ENCODE data around the gene INSYN2B.
"Not testable (repeated sequence)": the region's sequence is repeated elsewhere in the genome, so short reads cannot be mapped to it uniquely, and the experiment has no call there.

The INSYN2B gene

DNA sequence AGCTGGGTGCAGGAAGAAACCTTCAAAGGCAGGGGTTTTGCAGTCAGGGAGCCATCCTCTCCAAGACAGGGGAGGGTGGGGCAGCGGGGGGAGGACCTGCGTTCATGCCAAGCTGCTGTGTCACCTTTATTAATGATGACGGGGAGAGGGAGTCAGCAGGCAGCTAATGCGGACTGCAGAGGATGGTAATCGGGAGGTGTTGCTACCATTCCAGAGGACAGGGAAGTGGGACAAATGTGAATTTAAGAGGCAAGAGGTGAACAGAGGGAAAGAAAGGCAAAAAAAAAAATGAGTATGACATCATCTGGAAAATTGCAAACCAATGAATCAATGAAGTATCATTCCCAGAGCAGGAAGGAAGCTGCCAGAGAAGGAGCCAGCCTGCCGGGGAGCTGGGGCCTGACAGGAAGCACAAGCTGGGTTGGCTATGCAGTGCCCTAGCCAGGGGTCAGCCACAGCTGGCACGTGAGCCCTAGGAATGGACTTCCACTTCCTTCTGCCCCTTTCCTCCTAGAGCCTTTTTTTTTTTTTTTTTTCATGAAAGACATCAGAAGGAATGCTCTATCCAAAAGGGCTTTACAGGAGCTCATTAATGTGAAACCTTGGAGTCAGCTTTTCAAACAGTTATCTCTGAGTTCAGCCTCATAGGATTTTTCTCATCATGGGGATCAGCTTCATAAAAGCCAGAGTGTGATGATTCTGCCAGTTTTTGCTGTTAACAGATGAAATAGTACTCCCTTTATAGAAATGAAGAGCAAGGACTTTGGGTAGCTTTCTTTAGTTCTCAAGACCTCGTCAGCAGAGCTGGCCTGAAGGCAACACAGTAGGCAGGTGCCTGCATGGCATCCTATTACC is 9.2 kb downstream of the INSYN2B start:
- FAIRE-seq, result no peak

DNA sequence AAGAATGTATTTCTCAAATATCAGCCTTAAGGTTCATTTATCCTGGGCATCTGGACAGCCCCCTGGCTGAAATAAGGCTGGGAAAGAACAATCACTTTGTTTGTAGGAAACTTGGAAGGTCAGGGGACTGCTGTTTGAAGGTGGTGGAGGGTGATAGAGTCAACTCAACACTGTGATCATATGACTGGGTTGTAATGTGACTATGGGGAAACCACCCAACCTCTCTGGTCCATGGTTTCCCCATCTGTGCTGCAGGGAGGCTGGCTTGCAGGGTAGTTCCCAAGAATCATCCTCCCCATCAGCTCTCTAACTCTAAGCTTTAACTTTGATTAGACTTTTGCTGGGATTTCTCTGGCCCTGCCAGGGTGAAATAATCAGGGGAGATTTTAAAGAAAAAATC is 10.0 kb downstream of the INSYN2B start:
- FAIRE-seq, result no peak

DNA sequence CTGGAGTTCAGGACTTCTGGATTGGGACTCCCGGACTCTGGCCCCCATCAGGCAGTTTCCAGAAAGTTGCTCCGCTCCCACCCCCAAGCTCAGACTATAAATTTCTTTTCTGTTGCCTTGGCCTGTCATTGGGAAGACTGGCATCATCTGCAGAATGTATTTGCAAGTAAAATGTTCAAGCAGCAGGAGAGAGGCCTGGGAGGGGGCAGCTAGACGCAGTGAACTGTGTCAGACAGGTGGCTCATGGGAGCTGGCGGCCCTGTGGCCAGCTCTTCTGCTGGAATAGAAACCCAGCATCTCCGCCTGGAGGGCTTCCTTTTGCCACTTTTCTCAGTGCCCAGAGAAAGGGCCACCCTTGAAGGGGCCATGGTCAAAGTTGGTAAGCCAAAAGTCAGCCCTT is 16.0 kb downstream of the INSYN2B start:
- FAIRE-seq, result no peak

DNA sequence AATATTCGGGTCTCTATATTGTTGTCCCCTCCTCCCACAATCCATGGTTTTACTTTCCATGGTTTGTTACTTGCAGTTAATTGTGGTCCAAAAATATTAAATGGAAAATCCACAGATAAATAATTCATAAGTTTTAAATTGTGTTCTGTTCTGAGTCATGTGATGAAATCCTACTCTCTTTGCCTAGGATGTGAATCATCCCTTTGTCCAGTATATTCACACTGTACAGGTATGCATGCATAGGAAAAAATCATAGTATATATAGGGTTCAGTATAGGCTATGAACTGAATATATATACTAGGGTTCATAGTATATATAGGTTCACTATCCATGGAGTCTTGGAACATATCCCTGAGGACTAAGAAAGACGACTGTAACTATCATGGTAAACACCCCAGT is 19.6 kb downstream of the INSYN2B start:
- FAIRE-seq, result no peak

DNA sequence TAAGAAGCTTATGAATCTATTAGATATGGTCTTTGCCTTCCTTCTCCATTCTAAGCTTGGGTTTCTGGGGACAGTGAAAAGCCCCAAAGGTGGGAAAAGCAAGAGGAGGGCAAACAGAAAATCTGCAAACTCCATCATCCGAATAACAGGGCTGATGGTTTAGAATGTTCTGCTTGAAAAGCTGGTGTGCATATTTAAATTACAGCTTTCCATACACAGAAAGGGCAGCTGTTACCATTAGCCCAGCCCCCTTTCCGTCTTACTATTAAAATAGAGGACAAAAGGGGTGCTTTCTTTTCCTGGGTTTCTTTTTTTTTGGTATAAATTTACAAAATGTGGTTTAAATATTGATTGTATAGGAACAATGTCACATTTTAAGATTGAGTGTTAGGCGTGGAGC is 22.0 kb downstream of the INSYN2B start:
- FAIRE-seq, result no peak

DNA sequence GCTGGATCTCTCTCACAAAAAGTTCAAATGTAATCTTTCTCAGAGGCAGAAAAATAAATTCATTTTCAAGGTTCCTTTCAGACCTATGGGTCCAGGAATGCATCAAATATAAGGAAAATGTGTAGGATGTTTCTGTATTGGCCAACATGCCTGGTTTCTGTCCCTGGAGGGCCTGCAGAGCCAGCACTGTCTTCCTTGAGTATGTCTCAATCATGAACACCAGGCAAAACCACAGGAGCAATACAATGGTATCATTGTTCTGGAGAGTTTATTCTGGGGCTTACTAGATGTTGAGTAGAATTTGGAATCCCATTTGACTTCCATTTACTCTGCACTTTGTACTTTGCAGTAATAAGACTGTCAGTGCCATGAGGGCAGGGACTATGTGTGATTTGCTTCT is 23.5 kb downstream of the INSYN2B start:
- FAIRE-seq, result no peak

DNA sequence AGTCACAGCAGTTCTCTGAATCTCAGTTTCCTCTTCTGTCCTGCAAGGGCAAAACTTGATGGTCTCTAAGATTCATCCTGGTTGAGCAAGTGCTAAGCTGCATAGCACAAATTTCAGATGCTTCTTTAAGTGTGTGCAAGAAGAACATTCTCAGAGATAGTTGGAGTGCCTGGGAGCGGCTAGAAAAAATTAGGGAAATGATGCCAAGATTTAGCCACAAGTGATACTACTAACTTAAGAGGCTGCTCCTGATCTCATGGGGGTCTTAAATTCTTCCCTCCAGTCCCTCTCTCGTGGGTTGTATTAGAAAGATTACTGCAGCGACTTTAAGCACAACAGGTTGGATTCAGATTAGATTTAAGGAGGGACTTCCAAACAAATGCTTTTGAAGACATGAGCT is 24.2 kb downstream of the INSYN2B start:
- FAIRE-seq, result no peak

DNA sequence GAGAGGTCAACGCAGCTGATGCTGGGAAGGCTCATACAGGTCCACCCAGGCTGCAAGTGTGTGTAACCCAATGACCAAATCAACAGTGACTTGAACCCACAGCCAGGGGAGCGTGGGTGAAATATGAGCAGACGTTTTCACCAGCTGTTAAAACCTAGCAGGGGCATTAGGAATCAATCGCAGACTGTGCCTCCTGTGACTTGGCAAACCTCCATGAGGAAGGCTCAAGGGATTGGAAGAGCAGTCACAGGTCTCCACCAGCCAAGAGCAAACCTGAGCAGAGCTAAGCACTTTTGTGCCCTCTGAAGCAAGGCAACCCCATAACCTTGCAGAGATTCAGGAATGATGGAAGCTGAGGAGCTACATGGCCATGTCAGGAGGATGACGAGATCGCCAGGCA is 25.5 kb downstream of the INSYN2B start:
- FAIRE-seq, result no peak

DNA sequence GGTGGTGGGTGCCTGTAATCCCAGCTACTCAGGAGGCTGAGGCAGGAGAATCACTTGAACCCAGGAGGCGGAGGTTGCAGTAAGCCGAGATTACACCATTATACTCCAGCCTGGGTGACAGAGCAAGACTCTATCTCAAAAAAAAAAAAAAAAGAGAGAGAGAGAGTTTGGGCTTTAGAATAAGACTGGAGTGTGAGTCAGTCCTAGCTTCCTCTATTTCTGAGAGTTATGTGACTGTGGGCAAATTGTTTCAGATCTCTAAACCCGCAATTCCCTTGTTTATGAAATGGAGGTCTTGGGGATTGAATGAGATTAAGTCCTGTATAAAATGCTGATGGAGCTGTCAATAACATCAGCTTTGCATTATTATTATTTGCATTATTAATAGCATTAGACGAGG is 27.1 kb downstream of the INSYN2B start:
- FAIRE-seq, result not testable (repeated sequence)

DNA sequence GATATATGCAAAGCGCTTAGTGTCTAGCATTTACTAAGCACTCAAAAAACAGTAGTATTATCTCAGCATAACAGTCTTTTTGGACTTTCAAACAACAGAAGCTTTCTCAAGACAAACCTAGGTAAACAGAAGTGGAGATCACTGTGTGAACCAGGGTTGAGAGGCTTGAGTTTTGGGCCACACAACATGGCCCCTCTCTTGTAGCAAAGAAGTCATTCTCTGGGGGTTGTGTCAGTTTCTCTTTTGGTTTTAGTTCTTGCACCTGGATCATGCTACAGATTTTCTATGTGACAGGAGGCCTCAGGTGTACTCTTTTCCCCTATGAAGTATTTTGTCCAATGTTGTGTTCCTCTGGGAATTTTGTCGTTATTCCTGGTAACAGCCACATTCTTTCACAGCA is 30.0 kb downstream of the INSYN2B start:
- FAIRE-seq, result no peak

DNA sequence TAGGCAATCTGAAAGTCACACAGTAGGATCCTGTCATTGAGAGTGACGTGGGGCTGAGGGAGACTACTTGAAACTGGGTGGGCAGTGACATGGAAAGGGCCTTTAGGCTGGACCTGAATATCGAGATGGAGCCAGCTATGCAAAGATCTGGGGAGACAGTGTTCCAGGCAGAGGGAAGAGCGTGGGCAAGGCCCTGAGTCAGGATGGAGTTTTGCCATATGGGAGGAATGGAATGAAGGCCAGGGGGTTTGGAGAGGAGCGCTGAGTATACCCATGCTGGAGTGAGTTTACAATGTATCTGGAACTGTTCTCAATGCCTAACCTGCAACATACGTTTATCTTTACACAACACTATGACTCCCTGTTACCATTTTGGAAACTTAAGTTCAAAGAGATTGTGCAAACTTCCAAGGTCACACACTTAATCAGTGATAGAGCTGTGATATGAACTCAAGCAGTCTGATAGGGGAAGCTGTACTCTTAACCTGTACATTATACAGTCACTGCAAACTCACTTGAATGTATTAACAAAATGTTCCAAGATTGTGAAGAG is 33.5 kb downstream of the INSYN2B start:
- no peak for FAIRE-seq

DNA sequence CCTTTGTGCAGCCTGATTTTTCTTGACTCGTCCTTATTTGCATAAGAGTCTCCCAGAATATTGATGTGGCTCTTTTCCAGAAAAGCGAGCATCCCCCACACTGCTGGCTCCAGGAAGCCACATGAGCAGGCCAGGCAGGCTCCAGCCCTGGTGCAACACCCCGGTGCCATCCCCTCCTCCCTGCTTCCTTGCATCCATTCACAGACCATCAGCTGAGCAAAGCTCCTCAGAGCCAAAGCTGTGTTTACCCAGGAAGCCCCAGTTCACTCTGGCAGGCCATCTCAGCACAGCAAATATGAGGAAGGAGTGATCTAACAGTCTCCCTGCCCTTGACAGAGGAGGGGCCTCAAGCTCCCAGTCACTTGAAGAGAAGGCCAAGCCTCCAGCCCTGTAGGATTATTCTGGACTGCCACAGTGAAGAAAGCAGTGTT is 34.4 kb downstream of the INSYN2B start:
- no peak for FAIRE-seq

DNA sequence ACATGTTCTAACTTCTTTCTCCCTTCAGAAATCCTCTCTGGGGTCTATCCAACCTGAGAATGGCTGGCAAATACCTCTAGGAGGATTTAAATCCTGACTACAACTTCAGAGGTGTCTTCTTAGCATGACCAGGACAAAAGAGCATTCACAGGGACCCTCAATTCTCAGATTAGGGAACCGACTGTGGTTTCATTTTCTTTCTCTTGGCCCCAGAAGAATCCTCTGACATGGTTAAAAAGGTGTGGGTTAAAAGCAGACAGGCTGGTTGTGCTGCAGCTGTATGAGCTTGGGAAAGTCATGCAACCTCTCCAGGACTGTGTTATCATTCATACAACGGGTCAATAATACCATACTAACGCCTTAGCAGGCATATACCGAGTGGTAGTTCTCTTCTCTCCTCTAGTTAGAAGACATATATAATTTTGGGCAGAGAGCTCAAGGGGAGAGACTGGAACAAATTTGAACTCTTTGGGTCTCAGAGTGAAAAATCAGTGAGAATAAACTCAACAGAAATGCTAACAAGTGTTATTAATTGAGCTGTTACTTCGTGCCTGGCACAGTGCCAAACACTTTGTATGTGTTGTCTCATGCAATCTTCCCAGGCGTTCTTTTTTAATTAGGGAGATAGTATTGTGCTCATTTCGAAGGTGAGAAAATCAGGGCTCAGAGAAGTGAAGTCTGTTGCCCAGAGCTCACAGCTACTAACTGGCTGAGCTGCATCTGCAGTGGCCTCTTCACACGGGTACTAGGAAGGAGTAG is 35.2 kb downstream of the INSYN2B start:
- no peak for FAIRE-seq

DNA sequence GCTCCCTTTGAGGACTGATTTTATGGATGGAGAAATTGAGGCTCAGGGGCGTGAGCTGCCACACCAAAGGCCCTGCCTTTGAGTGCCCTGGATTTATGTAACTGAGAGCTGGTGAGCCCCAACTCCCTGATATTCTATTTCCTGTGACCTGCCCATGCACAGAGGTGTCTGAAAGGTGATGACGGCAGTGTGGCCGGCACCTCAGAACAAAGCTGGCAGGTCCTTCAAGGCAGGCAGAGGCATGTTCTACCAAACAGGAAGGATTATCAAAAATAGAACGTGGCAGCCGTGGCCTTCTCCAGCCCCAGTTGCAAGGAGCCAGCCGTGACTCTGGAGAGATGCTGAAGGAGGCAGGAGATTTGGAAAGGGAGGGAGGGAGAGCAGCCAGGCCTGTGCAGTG is 36.2 kb downstream of the INSYN2B start:
- FAIRE-seq, result no peak

DNA sequence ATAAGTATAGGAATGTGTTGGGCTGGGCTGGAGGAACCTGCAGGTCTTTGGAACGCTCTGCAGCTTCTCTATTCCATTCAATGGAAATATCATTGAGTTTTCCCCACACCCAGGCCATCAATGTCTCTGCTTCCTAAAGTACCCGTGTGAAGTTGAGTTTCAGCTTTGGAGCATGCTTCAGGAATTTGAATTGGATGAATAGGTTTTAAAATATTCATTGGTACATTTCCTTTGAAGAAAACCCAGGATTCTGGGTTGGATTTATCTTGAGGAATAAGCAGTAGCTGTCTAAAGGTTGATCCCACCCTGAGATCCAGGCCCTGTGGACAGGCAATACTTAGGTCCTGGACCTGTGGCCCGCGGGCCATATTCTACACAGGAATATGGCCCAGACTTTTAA is 37.3 kb downstream of the INSYN2B start:
- FAIRE-seq, result no peak

DNA sequence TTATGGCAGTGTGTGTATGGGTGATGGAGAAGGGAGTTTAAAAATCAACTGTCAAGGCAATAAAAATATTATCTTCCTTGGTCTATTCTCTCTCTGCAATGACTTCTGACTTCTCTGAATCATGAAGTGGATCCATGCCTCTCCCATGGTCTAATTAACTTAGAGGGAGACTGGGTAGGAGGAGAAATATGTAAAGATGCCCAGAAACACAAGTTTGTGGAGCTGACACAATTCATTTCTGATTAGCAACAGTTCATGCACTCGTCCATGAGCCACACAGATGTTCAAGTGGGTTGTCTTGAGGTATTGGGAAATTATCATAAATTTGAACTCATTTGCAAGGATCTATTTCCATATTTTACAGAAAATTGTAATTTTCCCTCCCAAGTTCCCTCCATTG is 38.1 kb downstream of the INSYN2B start:
- FAIRE-seq, result no peak

DNA sequence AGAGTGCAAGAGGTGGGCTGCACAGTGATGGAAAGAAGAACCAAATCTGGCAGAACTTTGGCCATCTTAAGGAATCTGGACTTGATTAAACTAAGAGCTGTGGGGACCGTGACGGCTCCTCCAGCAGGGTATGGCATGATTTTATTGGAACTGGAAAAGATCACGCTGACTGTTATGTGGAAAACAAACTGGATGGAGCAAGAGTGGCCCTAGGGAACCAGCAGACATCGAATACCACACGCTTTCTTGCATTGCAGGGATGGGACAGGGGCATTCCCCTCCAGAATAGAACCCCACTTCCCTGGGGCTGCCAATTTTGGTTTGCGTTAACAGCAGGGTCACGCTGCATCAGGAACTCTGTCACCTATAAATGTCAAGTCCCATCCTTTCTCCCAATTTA is 38.8 kb downstream of the INSYN2B start:
- no peak for FAIRE-seq

DNA sequence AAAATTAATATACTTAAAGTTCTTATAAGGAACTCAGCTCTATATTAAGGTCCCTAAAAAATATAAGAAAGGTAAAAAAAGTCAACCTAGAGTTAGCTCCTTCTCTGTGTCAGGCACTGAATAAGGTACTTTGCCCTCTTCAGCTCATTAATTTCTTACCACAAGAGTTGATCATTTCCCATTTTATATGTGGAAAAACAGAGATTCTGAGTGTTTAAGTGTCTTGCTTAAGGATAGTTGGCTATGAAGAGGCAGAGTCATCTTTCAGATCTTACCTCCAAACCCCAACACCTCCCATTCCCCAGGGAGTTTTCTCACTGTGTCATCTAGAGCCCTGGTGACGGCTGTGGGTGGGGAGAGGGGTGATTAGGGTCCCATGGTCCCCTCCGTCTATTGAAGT is 40.6 kb downstream of the INSYN2B start:
- FAIRE-seq, result no peak

DNA sequence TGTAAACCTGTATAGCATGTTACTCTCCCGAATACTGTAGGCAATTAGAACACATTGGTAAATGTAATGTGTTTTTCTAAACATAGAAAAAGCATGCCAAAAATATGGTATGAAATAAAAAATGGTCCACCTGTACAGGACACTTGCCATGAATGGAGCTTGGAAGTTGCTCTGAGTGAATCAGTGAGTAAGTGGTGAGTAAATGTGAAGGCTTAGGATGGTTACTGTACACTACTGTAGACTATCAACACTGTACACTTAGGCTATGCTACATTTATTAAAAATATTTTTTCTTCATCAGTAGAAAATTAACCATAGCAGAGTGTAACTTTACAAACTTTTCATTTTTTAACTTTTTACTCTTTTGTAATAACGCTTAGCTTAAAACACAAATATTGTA is 41.9 kb downstream of the INSYN2B start:
- FAIRE-seq, result no peak

DNA sequence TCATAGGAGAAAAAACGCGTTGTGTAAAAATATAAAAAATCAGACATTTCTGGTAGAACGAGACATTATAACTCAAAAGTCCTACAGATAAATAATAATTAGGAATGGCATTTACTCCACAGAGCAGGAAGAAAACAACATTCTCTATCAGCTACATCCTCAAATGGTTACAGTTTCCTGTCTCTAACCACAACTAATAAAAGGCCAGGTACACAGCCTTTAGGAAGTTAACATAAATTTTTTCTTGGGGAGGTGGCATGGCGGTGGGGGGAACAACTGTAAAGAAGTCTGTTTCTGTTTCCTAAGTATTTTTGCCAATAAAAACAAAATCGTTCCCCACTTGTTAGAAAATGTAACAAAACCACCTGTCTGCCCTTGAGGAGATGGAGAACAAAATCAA is 44.5 kb downstream of the INSYN2B start:
- no peak for FAIRE-seq

DNA sequence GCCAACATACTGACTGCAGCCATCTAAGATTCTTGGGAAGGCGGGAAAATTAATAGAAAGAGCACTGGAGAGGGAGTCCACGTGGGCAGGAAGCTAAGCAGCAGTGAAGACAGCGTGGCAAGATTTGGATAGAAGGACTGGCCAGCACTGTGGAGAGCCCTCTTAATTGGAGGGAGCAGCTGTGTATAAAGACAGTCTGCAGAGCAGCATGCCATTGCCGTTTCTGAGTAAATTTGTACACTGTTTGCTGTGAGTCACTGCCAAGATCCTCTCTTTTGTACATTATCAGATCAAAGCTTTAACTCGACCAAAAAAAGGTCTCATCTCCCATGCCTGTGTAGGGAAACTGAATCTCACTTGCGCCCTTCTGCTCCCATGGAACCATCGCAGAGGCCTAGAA is 45.3 kb downstream of the INSYN2B start:
- no peak for FAIRE-seq

DNA sequence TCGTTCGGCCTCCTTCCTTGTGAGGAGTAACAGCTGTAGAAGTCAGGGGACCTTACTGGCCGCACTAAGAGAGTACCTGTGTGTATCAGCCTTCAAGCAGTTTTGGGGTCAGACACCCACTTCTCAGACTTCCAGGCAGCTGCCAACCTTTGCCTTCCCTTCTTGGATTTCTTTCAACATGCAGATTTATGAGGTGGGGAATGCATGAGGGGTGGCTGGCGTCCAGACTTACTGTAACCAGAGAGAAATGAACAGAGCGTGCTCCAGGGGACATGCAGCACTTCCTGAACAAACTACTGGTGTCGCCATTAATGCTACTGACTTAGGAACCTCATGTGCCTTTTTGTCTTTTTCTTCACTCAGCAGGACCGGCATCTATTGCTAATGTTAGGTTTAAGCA is 46.7 kb downstream of the INSYN2B start:
- no peak for FAIRE-seq

DNA sequence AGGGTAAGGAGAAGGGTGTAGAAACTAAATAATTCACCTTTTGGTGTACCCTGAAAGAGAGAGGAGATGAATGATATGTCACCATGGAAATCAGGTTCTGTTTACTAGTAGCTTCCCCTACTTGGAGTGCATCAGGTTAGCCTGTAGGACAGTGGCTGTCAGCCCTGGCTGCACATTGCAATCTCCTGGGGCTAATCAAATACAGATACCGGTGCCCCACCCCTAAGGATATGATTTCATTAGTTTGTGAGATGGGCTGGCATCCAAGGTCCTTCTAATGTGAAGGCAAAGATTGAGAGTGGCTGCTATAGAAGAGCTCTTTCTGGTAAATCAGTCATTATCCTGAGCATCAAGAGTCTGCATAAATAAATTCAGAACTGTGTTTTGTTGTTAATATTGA is 47.2 kb downstream of the INSYN2B start:
- no peak for FAIRE-seq

DNA sequence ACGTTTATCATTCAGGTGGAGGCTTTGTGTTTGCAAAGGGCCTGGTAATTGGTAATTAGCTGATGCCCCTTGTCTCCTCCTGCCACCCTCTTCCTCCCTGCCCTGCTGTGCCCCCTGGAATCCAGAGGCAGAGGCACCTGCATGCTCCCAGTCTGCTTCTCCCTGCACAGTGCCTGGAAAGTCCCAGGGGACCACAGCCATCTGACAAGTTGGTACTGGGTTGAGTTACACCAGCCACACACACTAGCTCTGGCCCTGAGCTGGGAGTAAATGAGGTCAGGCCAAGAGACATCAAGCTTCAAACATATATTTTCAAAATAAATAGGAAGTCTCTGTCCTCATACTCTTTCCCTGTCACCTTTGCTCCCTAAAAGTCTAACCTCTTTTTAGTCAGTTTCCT is 56.3 kb downstream of the INSYN2B start:
- no peak for FAIRE-seq

All from A204.1 (cell line).